HG03558 (cell line): ENCODE measurements around the gene CD53.
"Not testable (repeated sequence)": the region's sequence is repeated elsewhere in the genome, so short reads cannot be mapped to it uniquely, and the experiment has no call there.

Experiments
- ATAC-seq: cut with Tn5 transposase; IDR thresholded peaks from one replicate; pipeline ENCODE4 v1.9.1; 2021; ENCODE audit warnings: moderate number of reproducible peaks; ENCODE audit not compliant: unreplicated experiment; ENCODE audit errors: extremely low read depth

Gene CD53, protein sequence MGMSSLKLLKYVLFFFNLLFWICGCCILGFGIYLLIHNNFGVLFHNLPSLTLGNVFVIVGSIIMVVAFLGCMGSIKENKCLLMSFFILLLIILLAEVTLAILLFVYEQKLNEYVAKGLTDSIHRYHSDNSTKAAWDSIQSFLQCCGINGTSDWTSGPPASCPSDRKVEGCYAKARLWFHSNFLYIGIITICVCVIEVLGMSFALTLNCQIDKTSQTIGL

DNA sequence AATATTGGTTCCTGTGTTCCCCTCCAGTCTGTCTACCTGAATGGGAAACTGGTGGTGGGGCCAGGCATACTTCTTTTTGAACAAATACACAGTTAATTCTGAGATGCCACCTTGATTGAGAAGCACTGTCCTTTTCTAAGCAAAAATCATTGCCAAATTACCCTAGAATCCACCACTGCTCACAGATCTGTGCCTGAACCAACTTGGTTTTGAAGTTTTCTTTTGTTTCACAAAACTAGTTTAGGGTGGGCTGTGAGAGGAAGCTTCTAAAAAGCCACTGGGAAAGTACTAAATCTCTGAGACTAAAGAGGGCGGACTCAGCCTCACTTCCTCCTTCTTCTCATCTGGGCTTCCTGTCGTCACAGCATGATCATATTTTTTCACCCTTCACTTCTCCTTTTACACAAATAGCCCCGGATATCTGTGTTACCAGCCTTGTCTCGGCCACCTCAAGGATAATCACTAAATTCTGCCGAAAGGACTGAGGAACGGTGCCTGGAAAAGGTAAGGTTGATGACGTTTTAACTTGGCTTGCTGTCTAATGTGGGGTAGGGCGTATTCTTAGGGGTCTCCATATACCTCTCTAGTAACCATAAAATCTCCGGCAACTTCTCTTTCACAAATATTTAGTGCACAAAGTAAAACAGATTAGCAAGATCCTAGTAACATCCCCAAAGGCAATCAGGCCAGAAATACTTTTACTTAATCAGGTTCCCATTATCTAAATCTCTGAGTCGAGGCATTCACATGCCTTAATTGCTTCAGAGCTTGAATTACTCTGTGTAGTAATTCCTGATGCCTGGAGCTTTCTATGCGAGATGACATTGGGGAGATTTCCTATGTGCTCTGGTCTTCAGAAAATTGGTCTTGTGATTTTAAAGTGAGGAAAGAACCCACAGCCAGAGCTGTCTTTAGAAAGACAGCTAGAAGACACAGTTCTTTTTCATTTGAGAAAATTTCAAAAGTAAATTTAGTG, at the start of gene CD53:
Gene CD53 (plus strand): TSS at position 404 of the 976 bp plus-strand sequence. CDS start 18,261 bp downstream, outside the sequence.
- no peak for ATAC-seq

DNA sequence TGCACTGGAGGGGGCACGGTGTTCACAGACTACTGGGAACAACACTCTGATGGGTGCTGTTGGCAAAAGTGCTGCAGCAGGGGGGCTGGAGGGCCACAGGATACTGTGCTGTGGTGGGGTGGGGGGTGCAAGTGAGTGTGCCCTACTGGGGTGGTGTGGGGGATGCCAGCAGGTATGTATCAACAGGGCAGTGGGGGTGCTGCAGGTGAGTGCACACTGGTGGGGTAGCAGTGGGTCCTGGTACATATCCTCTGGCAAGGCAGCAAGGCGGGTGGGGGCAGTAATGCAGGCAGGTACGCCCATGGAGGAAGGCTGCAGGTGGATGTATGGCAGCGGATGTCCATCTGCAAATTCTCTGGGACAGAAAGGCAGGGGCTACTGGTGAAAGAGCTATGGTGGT, 48.8 kb upstream of the CD53 start:
- ATAC-seq, result no peak

DNA sequence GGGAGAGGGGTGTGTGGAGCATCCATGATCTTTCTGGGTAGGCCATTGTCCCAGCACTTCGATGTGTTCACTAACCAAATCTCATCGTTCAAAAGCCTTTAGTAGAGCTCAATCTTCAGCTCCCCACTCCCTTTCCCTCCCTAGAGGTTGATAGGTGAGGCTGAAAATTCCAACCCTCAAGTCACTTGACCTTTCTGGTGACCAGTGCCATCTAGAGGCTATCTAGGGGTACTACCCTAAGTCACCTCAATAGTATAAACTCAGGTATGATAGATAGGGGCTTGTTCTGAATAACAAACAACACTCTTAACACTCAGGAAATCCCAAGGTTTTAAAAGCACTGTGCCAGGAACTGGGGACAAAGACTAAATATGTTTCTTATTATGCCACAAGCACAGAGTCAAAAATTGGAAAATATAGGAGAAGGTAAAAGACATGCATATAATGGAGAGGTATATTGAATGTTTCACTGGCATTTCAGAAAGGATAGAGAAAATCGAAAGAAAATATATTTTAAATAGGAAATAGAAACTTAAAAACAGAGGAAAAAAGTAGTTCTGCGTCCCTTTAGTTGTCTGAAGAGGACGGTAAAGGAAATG, 42.9 kb upstream of the CD53 start:
- no peak for ATAC-seq

DNA sequence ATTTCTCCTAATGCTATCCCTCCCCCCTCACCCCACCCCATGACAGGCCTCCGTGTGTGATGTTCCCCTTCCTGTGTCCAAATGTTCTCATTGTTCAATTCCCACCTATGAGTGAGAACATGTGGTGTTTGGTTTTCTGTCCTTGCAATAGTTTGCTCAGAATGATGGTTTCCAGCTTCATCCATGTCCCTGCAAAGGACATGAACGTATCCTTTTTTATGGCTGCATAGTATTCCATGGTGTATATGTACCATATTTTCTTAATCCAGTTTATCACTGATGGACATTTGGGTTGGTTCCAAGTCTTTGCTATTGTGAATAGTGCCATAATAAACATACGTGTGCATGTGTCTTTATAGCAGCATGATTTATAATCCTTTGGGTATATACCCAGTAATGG, 39.2 kb upstream of the CD53 start:
- ATAC-seq, result not testable (repeated sequence)

DNA sequence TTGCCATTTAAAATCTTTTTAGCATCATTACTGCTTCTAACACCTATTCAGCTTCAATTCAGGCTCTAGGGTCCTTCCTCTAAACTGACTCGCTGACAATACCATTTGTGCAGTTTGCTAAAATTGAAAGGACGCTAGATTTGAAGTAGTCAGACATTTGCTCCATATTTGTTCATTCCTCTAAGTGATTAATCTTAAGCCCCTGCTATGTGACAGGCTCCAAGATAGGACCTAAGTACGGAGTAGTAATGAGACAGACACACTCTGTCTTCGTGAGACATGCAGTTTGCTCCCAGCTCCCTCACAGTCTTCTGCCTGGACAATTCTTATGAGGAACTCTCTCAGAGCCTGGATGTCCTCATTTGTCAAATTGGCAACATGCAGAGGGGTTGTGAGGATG, 26.1 kb upstream of the CD53 start:
- no peak for ATAC-seq

DNA sequence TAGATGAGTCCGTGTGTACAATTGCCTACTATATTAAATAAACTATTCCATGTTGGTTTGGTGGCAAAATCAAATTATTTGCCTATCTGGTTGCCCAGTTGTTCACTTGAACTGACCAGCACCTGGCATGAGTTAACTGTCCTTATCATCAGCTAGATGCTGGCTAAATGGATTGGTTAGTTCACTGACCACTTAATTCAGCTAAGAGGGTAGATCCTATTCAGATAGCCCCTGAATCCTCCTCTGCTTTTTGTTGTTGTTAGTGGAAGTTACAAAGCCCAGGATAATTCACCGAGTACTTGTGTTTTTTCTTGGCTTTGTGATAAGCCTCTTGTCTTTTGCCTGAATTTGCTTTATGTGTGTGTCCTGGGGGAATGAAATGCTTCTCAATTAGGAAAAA, 22.8 kb upstream of the CD53 start:
- ATAC-seq, result no peak

DNA sequence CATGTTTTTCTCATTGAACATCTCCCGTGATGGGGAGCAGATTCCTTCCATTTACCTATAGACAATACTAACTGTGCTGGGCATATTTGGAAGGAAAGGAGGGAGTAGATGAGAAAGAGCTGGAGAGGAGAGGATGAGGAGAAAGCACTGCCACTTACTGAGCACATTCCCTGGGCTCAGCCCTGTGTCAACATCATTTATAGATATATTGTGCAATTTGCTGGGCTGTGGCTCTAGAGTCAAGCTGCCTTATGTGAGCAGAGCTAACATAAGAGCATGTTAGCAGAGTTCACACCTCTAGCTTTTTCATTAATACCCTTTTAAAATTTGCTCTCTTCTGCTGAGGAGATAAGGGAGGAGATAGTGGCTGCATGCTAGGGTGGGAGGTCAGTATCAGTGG, 22.3 kb upstream of the CD53 start:
- no peak for ATAC-seq

DNA sequence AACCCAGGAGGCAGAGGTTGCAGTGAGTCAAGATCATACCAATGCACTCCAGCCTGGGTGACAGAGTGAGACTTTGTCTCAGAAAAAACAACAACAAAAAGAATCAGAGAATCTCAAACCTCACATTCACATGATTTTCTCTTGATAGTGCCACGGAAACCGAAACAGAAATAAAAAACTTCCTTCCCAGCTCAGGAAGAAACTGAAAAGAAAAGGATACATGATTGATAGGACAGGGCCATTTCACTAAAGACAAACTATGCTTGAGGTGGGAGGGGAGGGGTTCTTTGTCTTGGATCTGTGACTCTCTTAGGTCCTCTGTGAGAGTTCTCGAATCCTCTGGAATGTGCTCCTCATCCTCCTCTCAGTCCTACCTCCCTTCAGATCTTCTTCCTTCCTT, 19.8 kb upstream of the CD53 start:
- ATAC-seq, result no peak

DNA sequence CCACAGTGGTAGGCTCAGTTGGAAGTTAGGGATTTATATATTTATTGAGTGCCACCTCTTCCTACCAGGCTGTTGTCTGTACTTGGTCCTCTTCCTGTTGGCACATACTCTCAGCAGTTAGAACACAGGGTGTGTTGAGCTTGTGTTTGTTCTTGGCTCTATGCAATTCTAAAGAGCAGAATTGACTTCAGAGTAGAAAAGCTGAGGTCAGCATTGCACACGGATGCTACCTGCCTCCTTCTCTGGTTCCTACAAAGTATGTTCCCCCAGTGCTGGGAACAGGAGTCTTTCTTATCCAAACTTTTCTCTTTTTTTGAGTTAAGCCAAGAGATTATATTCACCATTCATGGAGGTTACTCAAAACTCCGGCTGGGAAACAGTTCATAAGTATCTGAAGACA, 16.5 kb upstream of the CD53 start:
- no peak for ATAC-seq

DNA sequence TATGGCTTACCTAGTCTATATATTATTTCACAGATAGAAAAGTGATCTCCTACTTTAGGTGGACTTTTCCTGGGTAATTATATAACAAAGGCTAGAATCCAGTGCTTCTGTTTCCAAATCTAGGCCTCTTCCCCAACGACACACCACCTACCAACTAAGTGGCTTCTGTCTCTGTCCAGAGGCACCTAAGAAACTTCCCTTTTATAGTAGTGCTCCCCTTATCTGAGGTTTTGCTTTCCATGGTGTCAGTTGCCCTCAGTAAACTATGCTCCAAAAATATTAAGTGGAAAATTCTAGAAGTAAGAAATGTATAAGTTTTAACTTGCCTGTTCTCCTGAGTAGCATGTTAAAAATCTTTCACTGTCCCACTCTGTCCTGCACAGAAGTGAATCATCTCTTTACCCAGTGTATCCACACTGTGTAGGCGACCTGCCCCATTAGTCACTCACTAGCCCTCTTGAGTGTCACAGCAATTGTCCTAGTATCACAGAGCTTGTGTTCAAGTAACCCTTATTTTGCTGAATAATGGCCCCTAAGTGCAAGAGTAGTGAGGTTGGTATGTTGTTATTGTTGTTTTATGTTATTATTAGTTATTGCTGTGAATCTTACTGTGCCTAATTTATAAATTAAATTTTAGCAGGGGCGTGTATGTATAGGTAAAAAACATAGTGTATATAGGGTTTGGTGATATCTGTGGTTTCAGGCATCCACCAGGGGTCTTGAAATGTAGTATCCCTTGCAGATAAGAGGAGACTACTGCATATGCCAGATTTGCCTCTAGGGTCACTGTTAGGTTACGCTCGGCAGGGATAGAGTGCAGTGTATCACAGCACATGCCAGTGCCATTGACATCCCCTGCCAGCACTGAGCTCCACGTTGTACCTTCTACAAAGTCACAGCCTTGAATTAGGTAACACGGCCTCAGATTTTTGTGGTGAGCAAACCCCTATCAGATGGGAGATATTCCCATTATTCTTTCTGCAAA, 14.7 kb upstream of the CD53 start:
- no peak for ATAC-seq

DNA sequence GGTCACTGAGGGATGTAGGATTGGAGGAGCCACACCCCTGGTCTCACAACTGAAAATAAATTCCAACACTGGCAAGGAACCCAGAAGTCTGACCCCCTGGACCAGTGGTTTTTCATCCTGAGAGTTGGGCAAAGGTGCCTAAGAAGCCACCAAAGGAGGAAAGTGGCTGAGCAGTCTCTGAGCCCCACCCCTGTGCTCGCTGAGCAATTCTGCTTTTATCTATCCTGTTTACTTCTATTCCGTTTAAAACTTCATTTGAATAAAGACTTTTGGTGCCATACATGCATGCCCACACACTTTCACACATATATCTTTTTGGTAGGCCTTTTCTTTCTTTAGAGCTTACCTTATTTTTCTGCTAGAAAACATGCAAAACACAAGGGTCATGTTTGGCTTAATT, 13.9 kb upstream of the CD53 start:
- ATAC-seq, result no peak

DNA sequence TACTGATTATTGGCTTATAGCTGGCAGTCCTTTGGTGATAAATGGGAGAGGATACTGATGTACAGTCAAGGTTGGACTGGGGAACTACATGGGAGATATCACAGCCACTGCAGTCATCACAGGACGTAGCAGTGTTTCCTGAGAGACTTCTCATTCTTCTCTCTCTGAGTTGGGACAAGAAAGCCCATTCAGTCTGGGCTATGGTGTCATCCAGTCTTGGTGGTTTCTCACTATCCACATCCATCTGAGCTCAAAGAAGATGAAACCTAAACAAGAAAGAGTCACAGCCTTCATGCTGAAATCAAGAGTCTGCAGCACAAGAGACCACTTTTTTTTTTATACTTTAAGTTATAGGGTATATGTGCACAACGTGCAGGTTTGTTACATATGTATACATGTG, 12.8 kb upstream of the CD53 start:
- no peak for ATAC-seq

DNA sequence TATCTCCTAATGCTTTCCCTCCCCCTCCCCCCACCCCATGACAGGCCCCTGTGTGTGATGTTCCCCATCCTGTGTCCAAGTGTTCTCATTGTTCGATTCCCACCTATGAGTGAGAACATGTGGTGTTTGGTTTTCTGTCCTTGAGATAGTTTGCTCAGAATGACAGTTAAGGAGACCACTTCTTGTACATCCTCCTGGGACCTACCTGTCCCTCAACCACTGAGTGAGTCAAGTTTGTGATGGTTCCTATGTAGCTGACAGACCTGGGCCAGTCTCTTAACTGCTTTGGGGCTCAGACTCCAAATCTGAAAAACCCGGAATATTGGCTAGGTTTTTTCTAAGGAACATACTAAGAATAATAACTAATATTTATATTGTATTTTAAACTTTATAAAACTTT, 12.3 kb upstream of the CD53 start:
- not testable (repeated sequence) for ATAC-seq

DNA sequence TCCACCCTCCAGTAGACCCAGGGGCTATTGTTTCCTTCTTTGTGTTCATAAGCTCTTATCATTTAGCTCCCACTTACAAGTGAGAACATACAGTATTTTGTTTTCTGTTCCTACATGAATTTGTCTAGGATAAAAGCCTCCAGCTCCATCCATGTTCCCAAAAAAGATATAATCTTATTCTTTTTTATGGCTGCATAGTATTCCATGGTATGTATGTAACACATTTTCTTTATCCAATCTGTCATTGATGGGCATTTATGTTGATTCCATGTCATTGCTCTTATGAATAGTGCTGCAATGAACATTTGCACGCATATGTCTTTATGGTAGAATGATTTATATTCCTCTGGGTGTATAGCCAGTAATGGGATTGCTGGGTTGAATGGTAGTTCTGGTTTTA, 11.0 kb upstream of the CD53 start:
- ATAC-seq, result not testable (repeated sequence)

DNA sequence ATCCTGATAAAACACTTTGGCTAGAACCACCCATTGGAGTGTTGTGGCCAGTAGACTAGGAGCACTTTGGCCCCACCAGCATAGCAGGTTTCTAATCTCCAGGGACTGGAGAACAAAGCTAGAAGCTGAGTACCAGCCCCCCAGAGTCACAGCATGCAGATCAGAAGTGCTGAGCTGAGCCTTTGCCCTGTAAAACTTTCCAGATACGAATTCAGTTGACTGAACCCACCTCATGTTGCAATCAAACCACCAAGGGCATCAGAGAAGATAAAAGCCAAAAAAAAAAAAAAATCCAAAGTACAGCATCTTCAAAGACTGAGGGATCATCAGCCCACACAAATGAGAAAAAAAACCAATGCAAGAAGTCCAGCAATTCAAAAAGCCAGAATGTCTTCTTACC, 8.7 kb upstream of the CD53 start:
- ATAC-seq, result no peak

DNA sequence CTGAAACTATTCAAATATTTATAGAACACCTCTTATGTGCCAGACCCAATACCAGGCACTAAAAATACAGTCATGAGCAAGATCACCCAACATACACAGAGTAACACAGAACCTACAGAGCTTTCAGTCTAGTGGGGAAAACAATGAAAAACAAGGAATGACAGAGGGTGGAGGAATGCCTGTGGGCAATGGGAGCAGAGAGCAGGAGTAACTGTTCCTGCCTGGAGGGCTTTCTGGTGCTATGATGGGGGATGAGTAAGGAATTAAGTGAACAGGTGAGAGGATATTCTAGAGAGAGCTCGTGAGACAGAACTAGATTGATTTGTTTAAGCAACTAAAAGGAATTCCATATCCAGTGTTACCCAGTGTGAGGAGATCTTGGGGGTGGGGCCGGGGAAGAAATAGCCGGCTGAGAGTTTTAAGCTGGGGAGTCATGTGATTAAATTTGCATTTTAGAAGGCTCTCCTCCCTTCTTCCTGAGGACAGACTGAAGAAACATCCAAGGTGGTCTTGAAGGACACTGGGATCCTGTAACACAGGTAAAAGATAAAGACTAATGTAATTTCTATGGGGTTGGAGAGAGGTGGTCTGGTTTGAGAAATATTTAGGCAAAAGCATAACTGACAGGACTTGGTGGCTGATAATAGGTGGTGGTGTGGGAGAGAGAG, 2.1 kb upstream of the CD53 start:
- ATAC-seq, result no peak

DNA sequence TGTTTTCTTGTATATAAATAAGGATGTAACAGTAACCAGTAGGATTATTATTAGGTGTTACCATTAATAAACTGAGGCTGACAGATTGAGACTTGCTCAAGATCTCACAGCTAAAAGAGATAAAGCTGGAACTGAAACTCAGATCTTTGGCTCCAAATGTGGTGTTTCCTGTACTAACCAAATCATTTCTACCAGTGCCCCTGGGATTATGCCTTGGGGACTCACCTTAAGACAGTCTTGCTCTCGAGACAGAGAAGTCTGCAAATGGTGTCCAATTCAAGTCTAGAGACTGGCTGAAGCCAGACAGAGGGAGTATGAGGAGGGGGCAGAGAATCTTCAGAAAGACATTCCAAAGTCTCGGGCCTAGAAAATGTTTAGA, 593 bp upstream of the CD53 start:
- no peak for ATAC-seq

DNA sequence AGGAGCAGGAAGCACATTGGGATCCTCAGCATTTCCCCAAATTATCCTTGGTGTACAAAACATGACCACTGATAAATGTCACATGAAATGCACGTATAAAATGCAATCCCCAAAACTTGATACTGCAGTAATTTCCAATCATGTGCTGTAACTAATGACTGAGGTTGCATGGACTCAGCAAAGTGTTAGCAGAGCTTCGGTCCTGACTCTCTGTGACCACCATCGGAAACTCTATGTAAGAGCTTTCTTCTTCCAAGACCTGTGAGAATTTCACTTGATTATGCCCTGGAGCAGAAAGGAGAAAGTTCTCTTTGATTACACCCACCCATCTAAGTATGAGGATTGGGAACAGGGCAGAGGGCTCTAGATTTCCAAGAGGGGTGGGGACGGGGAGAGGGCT, 908 bp downstream of the CD53 start:
- ATAC-seq, result no peak

DNA sequence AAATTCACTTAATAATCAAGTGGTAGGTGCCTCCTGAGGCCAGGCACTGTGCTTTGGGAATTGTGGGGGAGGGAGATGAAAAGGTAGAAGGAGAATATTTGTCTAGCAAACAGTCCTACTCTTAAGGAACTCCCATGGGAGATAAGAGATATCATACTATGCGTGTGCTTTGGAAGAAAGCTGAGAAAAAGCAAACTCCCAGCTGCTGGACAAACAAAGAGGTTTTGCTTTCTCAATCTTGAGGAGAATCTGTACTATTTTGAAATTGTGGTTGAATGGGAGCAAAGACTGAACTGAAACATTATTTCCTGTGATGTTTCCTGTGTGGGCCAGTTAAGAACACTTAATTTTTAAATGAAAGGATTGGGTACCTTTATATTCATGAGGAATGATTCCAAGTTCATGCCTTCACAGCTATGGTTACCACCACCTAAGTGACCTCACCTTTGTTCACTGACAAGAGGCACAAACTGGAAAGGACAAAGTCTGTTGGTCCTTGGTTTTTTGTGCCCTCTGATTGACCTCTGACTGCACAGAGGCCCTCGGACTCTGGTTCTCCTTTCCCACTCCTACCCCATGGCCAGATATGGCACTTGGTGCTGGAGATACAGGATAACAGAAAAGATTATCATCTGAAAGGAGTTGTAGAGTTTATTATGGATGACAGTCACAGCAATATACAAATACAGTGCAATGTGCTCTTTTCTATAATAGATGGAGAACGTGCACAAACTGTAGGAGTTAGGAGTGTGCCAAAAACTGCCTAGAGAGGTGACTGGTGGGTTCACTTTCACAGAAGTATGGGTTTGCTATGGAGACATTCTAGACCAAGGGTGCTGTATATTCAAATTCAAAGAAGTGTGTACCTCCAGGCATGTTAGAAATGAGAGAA, 1.6 kb downstream of the CD53 start:
- no peak for ATAC-seq
